Uterine smooth muscle cell (primary cell): ENCODE results near the gene CRYL1. TPM values are rescaled to one million over a fixed set of nuclear protein-coding genes. Genes with fewer than 3 reads are reported as not detected.

Source experiments
- total RNA-seq: library from RNA; depleted of rRNA; stranded (reverse); fragments of >200 nt; gene quantifications from 2 replicates; pipeline ENCODE4 v1.2.3, GENCODE V29; 2014

The CRYL1 gene
- total RNA-seq, result 27.0 and 27.2 TPM in 2 replicates

GRCh38 chr13:20525601-20526544 lies at the start of gene CRYL1:
TSS of gene CRYL1 (minus strand) at chr13:20525857. CDS start at chr13:20525794, 63 bp downstream.

GRCh38 chr13:20566898-20567874 lies 41.5 kb upstream of the CRYL1 start, which contains the start of gene IFT88:
TSS of gene IFT88 (plus strand) at chr13:20567157. CDS start at chr13:20574386, 7,229 bp downstream.

Other genes with a start within 250 kb of the CRYL1 start
- gene IFT88, start 41.3 kb upstream of the CRYL1 start, total RNA-seq, result 18.9 and 25.0 TPM in 2 replicates
- gene IL17D, start 177.8 kb upstream of the CRYL1 start, total RNA-seq, result 1.00 and 1.4 TPM in 2 replicates
- 9.6 and 11.5 TPM in 2 replicates for gene EEF1AKMT1, start 248.1 kb upstream of the CRYL1 start, total RNA-seq